Measurements from ENCODE around the gene SLC26A2. TPM values are rescaled to one million over a fixed set of nuclear protein-coding genes. Genes with fewer than 3 reads are reported as not detected.
A peak's percentile ranks its signal among the peaks of the same experiment; 100 is the strongest.

Gene SLC26A2
- total and polyA plus RNA-seq, 10 of the 15 experiments (the other 5 are each of a cell fraction or from before 2014, with no cell fraction given) = 1.7 to 6.4 (median 4.2) TPM

DNA sequence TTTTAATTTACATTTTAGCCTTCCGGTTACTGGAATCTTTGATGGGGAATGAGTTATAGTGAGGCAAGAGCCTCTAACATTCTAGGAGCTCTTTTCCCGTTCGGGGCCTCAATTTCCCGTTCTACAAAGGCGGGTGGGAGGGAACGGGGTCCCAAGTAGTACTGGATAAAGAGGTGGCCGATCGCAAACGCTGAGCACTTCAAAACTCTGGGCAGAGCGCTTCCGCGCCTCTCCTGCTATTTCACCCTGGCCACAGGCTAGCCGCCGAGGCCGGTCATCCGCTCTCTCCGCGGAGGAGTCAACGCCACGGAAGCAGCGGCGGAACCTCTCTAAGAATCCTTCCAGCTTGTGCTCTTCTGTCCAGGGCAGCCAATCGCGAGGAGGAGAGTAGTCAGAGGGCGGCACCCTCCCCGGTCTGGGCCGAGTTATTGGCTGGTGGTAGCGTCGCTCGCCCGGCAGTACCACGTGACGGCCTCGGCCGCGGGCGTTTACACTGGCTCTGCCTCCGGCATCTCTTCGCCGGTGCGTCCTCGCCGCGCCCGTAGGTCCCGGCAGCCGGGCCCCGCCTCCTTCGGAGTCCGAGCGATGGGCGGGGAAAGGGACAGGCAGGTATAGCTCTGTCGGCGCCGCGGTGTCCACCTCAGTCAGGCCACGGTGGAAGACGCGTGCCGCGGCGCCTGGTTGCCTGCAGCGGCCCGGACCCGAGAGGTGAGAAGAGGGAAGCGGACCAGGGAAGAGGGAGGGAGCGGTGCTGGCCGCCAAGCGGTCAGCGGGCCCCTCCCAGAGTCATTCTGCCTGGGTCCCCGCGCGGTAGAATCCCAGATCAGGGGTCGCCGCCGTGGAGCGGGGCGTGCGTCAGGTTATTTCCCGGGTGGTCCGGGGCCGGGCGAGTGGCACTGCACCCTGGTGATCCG lies at the start of gene SLC26A2 (continued):
- TF ChIP-seq SKIL (IDR thresholded peaks at IDR 0.05; ENCODE audit: low read depth, poor library complexity, severe bottlenecking) = no peak
- no peak for TF ChIP-seq ATF7 (IDR thresholded peaks at IDR 0.05; ENCODE audit: low read depth)
- TF ChIP-seq, protein P1, sequence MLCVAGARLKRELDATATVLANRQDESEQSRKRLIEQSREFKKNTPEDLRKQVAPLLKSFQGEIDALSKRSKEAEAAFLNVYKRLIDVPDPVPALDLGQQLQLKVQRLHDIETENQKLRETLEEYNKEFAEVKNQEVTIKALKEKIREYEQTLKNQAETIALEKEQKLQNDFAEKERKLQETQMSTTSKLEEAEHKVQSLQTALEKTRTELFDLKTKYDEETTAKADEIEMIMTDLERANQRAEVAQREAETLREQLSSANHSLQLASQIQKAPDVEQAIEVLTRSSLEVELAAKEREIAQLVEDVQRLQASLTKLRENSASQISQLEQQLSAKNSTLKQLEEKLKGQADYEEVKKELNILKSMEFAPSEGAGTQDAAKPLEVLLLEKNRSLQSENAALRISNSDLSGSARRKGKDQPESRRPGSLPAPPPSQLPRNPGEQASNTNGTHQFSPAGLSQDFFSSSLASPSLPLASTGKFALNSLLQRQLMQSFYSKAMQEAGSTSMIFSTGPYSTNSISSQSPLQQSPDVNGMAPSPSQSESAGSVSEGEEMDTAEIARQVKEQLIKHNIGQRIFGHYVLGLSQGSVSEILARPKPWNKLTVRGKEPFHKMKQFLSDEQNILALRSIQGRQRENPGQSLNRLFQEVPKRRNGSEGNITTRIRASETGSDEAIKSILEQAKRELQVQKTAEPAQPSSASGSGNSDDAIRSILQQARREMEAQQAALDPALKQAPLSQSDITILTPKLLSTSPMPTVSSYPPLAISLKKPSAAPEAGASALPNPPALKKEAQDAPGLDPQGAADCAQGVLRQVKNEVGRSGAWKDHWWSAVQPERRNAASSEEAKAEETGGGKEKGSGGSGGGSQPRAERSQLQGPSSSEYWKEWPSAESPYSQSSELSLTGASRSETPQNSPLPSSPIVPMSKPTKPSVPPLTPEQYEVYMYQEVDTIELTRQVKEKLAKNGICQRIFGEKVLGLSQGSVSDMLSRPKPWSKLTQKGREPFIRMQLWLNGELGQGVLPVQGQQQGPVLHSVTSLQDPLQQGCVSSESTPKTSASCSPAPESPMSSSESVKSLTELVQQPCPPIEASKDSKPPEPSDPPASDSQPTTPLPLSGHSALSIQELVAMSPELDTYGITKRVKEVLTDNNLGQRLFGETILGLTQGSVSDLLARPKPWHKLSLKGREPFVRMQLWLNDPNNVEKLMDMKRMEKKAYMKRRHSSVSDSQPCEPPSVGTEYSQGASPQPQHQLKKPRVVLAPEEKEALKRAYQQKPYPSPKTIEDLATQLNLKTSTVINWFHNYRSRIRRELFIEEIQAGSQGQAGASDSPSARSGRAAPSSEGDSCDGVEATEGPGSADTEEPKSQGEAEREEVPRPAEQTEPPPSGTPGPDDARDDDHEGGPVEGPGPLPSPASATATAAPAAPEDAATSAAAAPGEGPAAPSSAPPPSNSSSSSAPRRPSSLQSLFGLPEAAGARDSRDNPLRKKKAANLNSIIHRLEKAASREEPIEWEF (IDR thresholded peaks at IDR 0.05; ENCODE audit: insufficient replicate concordance, low read depth, low read length) = no peak
- no peak for TF ChIP-seq RBBP5 (conservative IDR thresholded peaks at IDR 0.05)
- no peak for TF ChIP-seq SMAD1 (IDR thresholded peaks at IDR 0.05; ENCODE audit: low read depth, partially characterized antibody)
- TF ChIP-seq MLLT1 (IDR thresholded peaks at IDR 0.05) = 0 out of 2 replicates have a peak, but pooled peaks have one; percentile 30
- TF ChIP-seq SMARCA5 (IDR thresholded peaks at IDR 0.05) = no peak
- no peak for TF ChIP-seq WRNIP1 (IDR thresholded peaks at IDR 0.05; ENCODE audit: borderline replicate concordance, low read depth, low read length)
- TF ChIP-seq ZSCAN29 (IDR thresholded peaks at IDR 0.05) = peak; percentile 91
- peak; percentile 65; the same call in 1 of the 2 replicates for TF ChIP-seq ZNF207 (IDR thresholded peaks at IDR 0.05; ENCODE audit: borderline replicate concordance)
- TF ChIP-seq ZNF24 (IDR thresholded peaks at IDR 0.05) = no peak
- TF ChIP-seq E4F1 (IDR thresholded peaks at IDR 0.05; ENCODE audit: borderline replicate concordance, partially characterized antibody) = peak; percentile 31
- no peak for TF ChIP-seq MEF2B (IDR thresholded peaks at IDR 0.05; ENCODE audit: partially characterized antibody, poor library complexity, severe bottlenecking)
- TF ChIP-seq YBX1 (IDR thresholded peaks at IDR 0.05) = no peak
- TF ChIP-seq DPF2 (IDR thresholded peaks at IDR 0.05) = peak; percentile 100
- TF ChIP-seq PAX8 (IDR thresholded peaks at IDR 0.05) = no peak
